HCT116 (cell line): ENCODE data around the gene P2RY12. TPM values are rescaled to one million over a fixed set of nuclear protein-coding genes. Genes with fewer than 3 reads are reported as not detected.

Experiments
- ATAC-seq: fragments of 200-7000 bp; cut with Tn5 transposase; 2 replicates; pipeline ENCODE4 v1.9.1; 2020; ENCODE audit warnings: mild to moderate bottlenecking, moderate library complexity
- BruUV-seq: library from RNA; stranded (reverse); fragments of 400-500 nt; replicated peaks from 2 replicates; lab custom pipeline; 2021; lab: Mats Ljungman, UMichigan
- CTCF ChIA-PET: fragments of 300-600 bp; sonication (Branson Sonifier 250); formaldehyde crosslinking; loops from one replicate; lab custom pipeline; 2021; ENCODE audit warnings: antibody characterized with exemption; lab: Charles Lee
- POLR2A ChIA-PET: fragments of 300-600, 350-600 bp; sonication (Branson Sonifier 250); formaldehyde crosslinking; loops from one replicate; lab custom pipeline; 2021; ENCODE audit warnings: antibody characterized with exemption; lab: Charles Lee
- RAD21 ChIA-PET, 2 experiments: fragments of 300-600 bp; sonication (Branson Sonifier 250); formaldehyde crosslinking; loops; one replicate each; lab custom pipeline; 2023; ENCODE audit warnings: low total read pairs in 2 of 2; ENCODE audit not compliant: uncharacterized antibody in 2 of 2, unreplicated experiment in 2 of 2, low non-redundant PET in 1 of 2; lab: Charles Lee
- DNase-seq: peaks from one replicate; pipeline ENCODE4 v3.0.0-alpha.2; 2010; ENCODE audit warnings: low read depth, low spot score
- H2AFZ ChIP-seq: fragments of 200-600 bp; shearing (Covaris generic), sonication (generic); 2 replicates; pipeline ENCODE4 v1.6.1; 2017; ENCODE audit warnings: low read depth, mixed run types, mixed read lengths, antibody characterized with exemption, low read length; ENCODE audit not compliant: poor library complexity, severe bottlenecking
- H3K27ac ChIP-seq: 2 replicates; pipeline ENCODE4 v1.5.1; 2012; ENCODE audit warnings: low read depth, low read length
- H3K27me3 ChIP-seq: fragments of 200-600 bp; sonication (generic); 2 replicates; pipeline ENCODE4 v1.6.1; 2016; ENCODE audit warnings: mixed run types, low read length, mixed read lengths; ENCODE audit not compliant: insufficient read depth
- H3K36me3 ChIP-seq, 2 experiments: fragments of 200-500 bp in 1 of 2; fragments of 200-600 bp in 1 of 2; sonication (Bioruptor generic) in 1 of 2; sonication (generic) in 1 of 2; 2 replicates each; pipeline versions ENCODE4 v1.5.1 to v1.6.1; 2014 to 2016; ENCODE audit warnings: low read length in 2 of 2, inconsistent platforms in 1 of 2, mixed read lengths in 1 of 2, mixed run types in 1 of 2; ENCODE audit not compliant: insufficient read depth in 2 of 2, control insufficient read depth in 1 of 2
- H3K4me1 ChIP-seq, 2 experiments: fragments of 200-600 bp in 1 of 2; sonication (generic) in 1 of 2; 2 replicates each; pipeline versions ENCODE4 v1.5.1 to v1.6.1; 2012 to 2017; ENCODE audit warnings: low read length in 2 of 2, inconsistent platforms in 1 of 2, mild to moderate bottlenecking in 1 of 2, mixed read lengths in 1 of 2, mixed run types in 1 of 2, moderate library complexity in 1 of 2; ENCODE audit not compliant: insufficient read depth in 2 of 2, control insufficient read depth in 1 of 2
- H3K4me2 ChIP-seq: fragments of 200-600 bp; sonication (generic); 2 replicates; pipeline ENCODE4 v1.6.1; 2017; ENCODE audit warnings: mixed run types, low read length, mixed read lengths
- H3K4me3 ChIP-seq, 2 experiments: fragments of 200-600 bp in 1 of 2; sonication (generic) in 1 of 2; replicated peaks in 1 of 2; 2 replicates each; pipeline ENCODE4 v1.5.1; 2011 to 2016; ENCODE audit warnings: low read length in 2 of 2, control low read depth in 1 of 2, low read depth in 1 of 2, mild to moderate bottlenecking in 1 of 2, mixed read lengths in 1 of 2, mixed run types in 1 of 2
- H3K79me2 ChIP-seq: fragments of 200-600 bp; sonication (generic); 2 replicates; pipeline ENCODE4 v1.6.1; 2017; ENCODE audit warnings: mild to moderate bottlenecking, mixed run types, low read length, moderate library complexity, mixed read lengths; ENCODE audit not compliant: insufficient read depth
- H3K9ac ChIP-seq: fragments of 200-600 bp; sonication (generic); 2 replicates; pipeline ENCODE4 v1.6.1; 2016; ENCODE audit warnings: low read length, mixed read lengths
- H3K9me2 ChIP-seq: fragments of 200-600 bp; sonication (generic), shearing (Covaris generic); 2 replicates; pipeline ENCODE4 v1.6.1; 2017; ENCODE audit warnings: mixed run types, mild to moderate bottlenecking, moderate library complexity; ENCODE audit not compliant: insufficient read depth
- H3K9me3 ChIP-seq, 2 experiments: fragments of 200-500 bp in 1 of 2; fragments of 200-600 bp in 1 of 2; sonication (Bioruptor generic) in 1 of 2; sonication (generic) in 1 of 2; 2 replicates each; pipeline ENCODE4 v1.6.1; 2014 to 2017; ENCODE audit warnings: low read length in 2 of 2, mixed read lengths in 2 of 2, inconsistent platforms in 1 of 2, low read depth in 1 of 2, mild to moderate bottlenecking in 1 of 2, mixed run types in 1 of 2, moderate library complexity in 1 of 2; ENCODE audit not compliant: control insufficient read depth in 1 of 2, insufficient read depth in 1 of 2
- H4K20me1 ChIP-seq: fragments of 200-600 bp; sonication (generic), shearing (Covaris generic); 2 replicates; pipeline ENCODE4 v1.6.1; 2017; ENCODE audit warnings: mixed run types, mild to moderate bottlenecking, moderate library complexity; ENCODE audit not compliant: insufficient read depth
- EGR1 ChIP-seq: IDR thresholded peaks from 2 replicates; pipeline ENCODE4 v1.6.1; 2012; ENCODE audit warnings: low read depth
- FOSL1 ChIP-seq: IDR thresholded peaks from 2 replicates; pipeline ENCODE4 v1.6.1; 2012; ENCODE audit warnings: low read depth
- JUND ChIP-seq: IDR thresholded peaks from 2 replicates; pipeline ENCODE4 v1.6.1; 2012
- SIN3A ChIP-seq: IDR thresholded peaks from 2 replicates; pipeline ENCODE4 v1.6.1; 2012; ENCODE audit warnings: low read depth
- TCF7L2 ChIP-seq: IDR thresholded peaks from 2 replicates; pipeline ENCODE4 v1.7.0; 2011; ENCODE audit warnings: borderline replicate concordance, inconsistent platforms; ENCODE audit not compliant: insufficient read depth, insufficient read length; ENCODE audit errors: extremely low read depth
- ZBTB33 ChIP-seq: IDR thresholded peaks from 2 replicates; pipeline ENCODE4 v1.6.1; 2011; ENCODE audit warnings: mild to moderate bottlenecking, low read length, moderate library complexity; ENCODE audit not compliant: insufficient replicate concordance; ENCODE audit errors: extremely low read depth
- ZNF274 ChIP-seq: fragments of 200-500 bp; sonication (Bioruptor generic); IDR thresholded peaks from 2 replicates; pipeline ENCODE4 v1.6.1; 2014; ENCODE audit warnings: mild to moderate bottlenecking, low read depth, low read length, inconsistent platforms
- intact Hi-C: fragments of 100-400 bp; cut with micrococcal nuclease; formaldehyde crosslinking; loops from 2 replicates; pipeline ENCODE4 v1.10.0; 2022
- total RNA-seq: library from RNA; stranded (reverse); gene quantifications from one replicate; pipeline ENCODE4 v1.2.1, GENCODE V29; 2021; ENCODE audit not compliant: unreplicated experiment
- TF ChIP-seq, protein P1 (sequence below): IDR thresholded peaks from 2 replicates; pipeline ENCODE4 v1.6.1; 2012
- TF ChIP-seq, protein P2 (sequence below), 3 experiments: fragments of 200-600 bp in 1 of 3; sonication (generic) in 1 of 3; IDR thresholded peaks in 2 of 3; conservative IDR thresholded peaks in 1 of 3; 2 replicates each; pipeline ENCODE4 v1.5.1; 2012 to 2017; ENCODE audit warnings: low read depth in 2 of 3, low read length in 2 of 3, antibody characterized with exemption in 1 of 3, borderline replicate concordance in 1 of 3, control low read depth in 1 of 3, mild to moderate bottlenecking in 1 of 3, mixed read lengths in 1 of 3, mixed run types in 1 of 3, moderate library complexity in 1 of 3; ENCODE audit not compliant: insufficient read depth in 1 of 3

P2RY12 gene
- total RNA-seq, 1 experiment from 2014 or later = not detected

DNA sequence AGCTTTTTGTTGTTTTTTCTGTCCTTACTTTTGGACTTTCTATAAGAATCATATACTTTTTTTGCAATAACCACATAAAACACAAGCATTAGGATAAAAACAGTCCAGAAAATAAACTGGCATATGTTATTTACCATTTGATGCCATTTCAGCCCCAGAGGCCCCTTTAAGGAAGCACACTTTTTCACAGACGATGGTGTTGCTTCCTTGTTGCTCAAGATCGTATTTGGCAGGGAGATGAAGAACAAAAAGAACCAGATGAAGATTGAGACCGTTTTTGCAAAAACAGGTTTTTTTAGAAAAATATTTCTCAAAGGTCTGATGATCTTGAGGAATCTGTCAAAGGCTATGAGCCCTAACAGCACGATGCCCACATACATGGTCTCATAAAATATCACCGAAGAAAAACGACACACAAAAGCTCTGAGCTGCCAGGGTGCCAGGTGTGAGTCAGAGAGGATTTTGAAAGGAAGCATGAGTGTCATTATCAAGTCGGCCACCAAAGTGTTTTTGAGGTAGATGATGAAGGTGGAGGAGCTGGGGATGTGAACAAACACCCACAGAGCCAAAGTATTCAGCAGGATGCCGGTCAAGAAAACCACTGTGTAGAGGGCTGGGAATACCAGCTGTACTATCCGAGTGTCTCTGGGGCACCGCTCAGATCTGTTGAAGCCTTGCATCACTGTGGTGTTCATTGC is 56.1 kb downstream of the P2RY12 start:
- Histone ChIP-seq H4K20me1 (no peaks in the 10 kb centered on the region), H3K27me3 (no peaks in the 10 kb centered on the region), H3K4me3 (peak overlapping the region in 1 of 2 experiments; percentile 40; a peak in 2 of 4 replicates), H2AFZ (peak overlapping the region; percentile 47), H3K9me2 (no peaks in the 10 kb centered on the region), H3K79me2 (no peaks in the 10 kb centered on the region), H3K9me3 (no peaks in the 10 kb centered on the region), H3K27ac (no peak overlapping the region), H3K4me1 (peaks cover 15 to 22% of the 10 kb centered on the region in 2 experiments), H3K9ac (peak overlapping the region; percentile 12; the same call in 1 of the 2 replicates), H3K4me2 (peak overlapping the region; percentile 66), H3K36me3 (no peaks in the 10 kb centered on the region)
- TF ChIP-seq, protein P1, sequence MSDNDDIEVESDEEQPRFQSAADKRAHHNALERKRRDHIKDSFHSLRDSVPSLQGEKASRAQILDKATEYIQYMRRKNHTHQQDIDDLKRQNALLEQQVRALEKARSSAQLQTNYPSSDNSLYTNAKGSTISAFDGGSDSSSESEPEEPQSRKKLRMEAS = peak; percentile 32; the same call in 1 of the 2 replicates
- TF ChIP-seq FOSL1 (peak; percentile 37; the same call in 1 of the 2 replicates), TCF7L2 (peak; percentile 9), JUND (peak; percentile 19; the same call in 1 of the 2 replicates), ZBTB33 (no peak), SIN3A (no peak), ZNF274 (no peak), EGR1 (no peak)
- TF ChIP-seq, protein P2, sequence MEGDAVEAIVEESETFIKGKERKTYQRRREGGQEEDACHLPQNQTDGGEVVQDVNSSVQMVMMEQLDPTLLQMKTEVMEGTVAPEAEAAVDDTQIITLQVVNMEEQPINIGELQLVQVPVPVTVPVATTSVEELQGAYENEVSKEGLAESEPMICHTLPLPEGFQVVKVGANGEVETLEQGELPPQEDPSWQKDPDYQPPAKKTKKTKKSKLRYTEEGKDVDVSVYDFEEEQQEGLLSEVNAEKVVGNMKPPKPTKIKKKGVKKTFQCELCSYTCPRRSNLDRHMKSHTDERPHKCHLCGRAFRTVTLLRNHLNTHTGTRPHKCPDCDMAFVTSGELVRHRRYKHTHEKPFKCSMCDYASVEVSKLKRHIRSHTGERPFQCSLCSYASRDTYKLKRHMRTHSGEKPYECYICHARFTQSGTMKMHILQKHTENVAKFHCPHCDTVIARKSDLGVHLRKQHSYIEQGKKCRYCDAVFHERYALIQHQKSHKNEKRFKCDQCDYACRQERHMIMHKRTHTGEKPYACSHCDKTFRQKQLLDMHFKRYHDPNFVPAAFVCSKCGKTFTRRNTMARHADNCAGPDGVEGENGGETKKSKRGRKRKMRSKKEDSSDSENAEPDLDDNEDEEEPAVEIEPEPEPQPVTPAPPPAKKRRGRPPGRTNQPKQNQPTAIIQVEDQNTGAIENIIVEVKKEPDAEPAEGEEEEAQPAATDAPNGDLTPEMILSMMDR (IDR thresholded peaks at IDR 0.05 in 2 of 3, conservative IDR thresholded peaks at IDR 0.05 in 1 of 3; ENCODE audit: borderline replicate concordance in 1 of 3, insufficient read depth in 1 of 3, low read depth in 2 of 3, low read length in 2 of 3) = 0 out of 6 replicates have a peak, but pooled peaks of 1 of the 3 experiments have one; percentile 5
- ATAC-seq = peak; percentile 78
- CTCF ChIA-PET = interaction anchor here (0.6 to 1.7 kb wide), 9 partner anchors 10 to 511 kb away, joined by 3 to 10 read pairs (median 5); partner anchors contain the start of gene GPR87
- intact Hi-C loops = loop anchor here (1.0 kb wide), 1 partner anchor 38 kb away; no protein-coding TSS in a partner anchor
- no peak for DNase-seq
- BruUV-seq = no TSS peak
- RAD21 ChIA-PET = no interaction called here
- POLR2A ChIA-PET = no interaction called here
